GM23248 (cell line): Measurements from ENCODE around the gene FBXO42.

ENCODE experiments used
- EZH2 ChIP-seq: fragments of 200-600 bp; sonication (generic); IDR thresholded peaks from 2 replicates; pipeline ENCODE4 v1.6.1; 2018; ENCODE audit warnings: antibody characterized with exemption, mild to moderate bottlenecking; ENCODE audit not compliant: insufficient read depth, poor library complexity, severe bottlenecking
- EZH2phosphoT487 ChIP-seq: fragments of 200-600 bp; sonication (generic); IDR thresholded peaks from 2 replicates; pipeline ENCODE4 v1.6.1; 2018; ENCODE audit warnings: antibody characterized with exemption, moderate library complexity, mild to moderate bottlenecking, low read depth; ENCODE audit not compliant: insufficient read depth

DNA sequence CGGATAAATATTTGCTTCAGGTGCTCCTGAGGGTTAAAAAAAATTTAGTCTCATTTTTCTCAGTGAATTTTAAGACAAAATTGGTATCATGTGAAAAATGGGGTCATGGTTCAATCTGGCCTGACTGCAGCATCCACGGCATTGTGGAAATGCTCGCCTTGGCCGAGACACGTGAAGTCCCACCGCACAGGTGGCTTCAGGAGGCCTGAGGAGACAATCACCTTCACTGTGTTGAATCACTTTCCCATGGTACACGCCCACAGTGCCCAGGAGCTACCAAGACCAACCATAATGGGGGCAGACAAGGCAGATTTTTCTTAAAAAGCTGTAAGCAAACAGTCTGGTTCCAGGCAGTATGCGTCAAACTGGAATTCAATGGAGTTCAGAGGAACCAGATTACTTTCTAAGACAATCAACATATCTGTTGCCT lies 104.3 kb downstream of the FBXO42 start:
- TF ChIP-seq EZH2phosphoT487 (no peak), EZH2 (no peak)
